A172 (cell line): ENCODE measurements around the gene PLCL2. TPM values are rescaled to one million over a fixed set of nuclear protein-coding genes. Genes with fewer than 3 reads are reported as not detected.
"Not testable (repeated sequence)": the region's sequence is repeated elsewhere in the genome, so short reads cannot be mapped to it uniquely, and the experiment has no call there.

Experiments used
- DNase-seq: peaks from one replicate; pipeline ENCODE4 v3.0.0-alpha.2; 2015; ENCODE audit warnings: low spot score
- total RNA-seq: library from RNA; depleted of rRNA; stranded (reverse); fragments of >200 nt; shearing (Covaris generic); gene quantifications from 2 replicates; pipeline ENCODE4 v1.2.3, GENCODE V29; 2014

PLCL2 gene
- total RNA-seq, 1 experiment from 2014 or later: 4.0 TPM

DNA sequence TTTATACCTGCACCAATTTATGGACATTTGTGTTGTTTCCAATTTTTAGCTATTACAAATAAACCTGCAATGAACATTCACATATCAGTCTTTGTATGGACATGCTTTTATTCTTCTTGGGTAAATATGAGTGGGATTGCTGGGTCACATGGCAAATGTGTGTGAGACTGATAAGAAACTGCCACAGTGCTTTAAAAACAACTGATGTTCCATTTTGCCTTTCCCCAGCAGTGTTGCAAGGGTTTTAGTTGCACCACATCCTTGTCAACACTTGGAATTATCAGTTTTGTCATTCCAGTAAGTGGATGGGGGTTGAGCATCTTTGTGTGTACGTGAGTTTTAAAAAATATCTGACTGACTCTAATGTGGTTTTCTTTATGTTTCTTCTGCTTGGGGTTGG lies 191.2 kb downstream of the PLCL2 start:
- no peak for DNase-seq

DNA sequence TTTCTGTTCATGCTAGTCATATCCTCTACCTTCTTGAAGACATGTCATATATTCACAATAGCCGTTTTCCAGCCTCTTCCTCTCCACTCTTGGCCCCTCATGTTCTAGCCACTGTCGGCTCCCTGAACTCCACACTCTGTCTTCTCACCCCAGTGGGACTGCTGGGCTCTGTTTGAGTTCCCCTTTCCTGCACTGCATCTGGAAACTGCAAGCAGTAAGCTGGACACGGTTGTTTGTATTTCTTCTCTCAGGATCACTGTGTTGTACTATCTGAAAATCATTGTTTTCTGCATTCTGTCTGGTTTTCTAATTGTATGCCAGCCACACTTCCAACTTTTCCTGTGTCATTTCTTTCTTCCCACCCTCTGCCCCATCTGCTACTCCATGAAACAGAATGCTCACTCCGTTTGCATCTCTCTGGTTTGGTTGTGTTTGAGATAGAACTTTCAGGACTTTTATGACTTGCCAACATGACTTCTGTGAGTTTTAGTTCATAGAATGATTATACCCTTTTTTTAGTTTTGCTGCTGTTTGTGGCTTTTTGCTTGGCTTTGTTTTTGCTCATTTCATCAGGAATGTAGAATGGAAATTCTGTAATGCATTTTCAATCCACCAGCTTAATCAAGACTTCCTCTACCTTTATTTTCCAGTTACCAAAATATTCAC lies 192.3 kb downstream of the PLCL2 start:
- no peak for DNase-seq

DNA sequence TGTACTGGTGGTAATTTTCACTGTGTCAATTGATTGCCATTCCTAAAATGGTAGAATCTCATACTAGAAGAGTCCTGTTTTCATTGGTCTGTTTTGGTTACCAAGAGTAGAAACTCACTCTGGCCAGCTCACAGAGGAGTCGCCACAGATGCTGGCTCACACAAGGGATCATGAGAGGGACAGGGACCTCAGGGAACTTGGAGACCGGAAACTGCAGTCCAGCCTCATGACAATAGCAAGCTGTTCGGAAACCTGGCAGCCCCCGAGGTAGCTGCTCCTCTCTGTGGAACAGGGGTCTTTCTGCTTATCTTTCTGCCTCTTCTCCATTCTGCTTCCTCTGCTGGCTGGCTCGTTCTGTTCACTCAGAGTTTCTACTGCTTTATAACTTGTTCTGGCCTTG lies 192.9 kb downstream of the PLCL2 start:
- DNase-seq: no peak

DNA sequence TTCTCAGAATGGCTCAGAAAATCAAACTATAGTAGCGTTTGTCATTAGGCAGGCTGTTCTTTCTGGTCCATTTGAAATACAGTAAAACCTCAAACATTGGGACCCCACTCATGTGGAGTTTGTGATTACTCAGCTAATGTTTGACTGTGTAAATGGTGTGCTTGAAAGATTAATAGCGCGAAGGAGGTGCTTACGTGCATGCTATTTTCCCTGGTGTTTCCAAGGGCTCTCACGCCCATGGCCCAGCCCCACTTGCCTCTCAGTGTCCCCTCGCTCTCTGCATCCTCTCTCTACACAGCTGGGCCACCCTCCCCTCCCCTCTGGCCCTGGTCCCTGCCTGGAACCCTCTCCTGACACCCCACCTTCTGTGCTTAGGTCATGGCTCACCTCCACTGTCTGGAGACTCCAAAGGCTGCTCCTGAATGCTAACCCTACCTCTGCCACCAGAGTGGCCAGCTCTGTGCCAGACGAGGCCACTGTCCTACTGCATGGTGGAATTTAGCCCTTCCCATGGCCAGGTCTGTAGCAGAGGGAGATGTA lies 194.2 kb downstream of the PLCL2 start:
- no peak for DNase-seq

DNA sequence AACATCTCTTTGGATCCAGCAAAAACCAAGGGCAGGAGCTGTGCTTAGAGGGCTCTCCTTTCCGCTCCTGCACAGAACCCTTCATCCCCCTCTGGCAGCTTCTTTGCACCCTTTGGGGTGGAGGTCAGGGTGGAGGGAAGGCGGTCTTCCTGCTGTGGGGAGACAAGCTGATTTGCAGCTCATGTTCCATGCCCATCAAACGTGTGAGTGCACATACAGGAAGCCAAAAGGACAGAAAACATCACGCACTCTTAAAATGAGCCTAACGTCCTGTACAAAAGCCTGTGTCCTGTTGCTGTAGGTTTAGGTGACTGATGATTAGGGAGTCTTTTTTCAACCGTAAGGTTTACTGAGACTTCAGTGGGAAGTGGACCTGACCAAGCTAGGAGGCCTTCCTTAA lies 195.2 kb downstream of the PLCL2 start:
- no peak for DNase-seq

DNA sequence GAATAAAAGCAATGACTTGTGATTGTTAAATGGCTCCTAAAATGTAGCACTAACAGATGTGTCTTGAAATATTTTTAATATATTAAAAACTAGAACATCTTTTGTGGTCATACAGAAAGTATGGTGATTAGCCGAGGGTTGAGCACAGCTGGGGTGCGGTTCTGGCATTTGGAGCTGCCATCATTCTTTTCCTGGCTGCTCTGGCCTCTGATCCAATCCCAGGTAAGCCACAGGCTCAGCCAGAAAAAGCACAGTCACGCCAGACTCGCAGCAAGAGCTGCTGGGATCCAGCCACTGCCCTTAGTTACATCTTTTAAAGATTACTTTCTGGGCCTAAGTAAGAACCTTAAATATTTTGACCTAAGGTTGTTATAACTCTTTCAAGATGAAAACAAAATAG lies 196.8 kb downstream of the PLCL2 start:
- no peak for DNase-seq

DNA sequence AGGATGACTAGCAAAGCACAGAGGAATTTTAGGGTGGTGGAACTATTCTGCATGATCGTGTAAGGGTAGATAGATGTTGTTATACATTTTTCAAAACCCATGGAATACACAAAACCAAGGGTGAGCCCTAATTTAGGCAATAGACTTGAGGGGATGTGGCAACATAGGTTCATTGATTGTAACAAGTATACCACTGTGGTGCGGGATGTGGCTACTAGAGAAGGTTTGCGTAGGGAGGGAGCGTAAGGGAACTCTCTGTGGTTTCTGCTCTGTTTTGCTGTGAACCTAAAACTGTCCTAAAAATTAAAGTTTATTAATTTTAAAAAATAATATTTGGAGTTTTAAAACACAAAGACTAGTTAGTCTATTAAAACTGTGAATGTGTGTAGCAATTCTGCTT lies 202.8 kb downstream of the PLCL2 start:
- DNase-seq: no peak

DNA sequence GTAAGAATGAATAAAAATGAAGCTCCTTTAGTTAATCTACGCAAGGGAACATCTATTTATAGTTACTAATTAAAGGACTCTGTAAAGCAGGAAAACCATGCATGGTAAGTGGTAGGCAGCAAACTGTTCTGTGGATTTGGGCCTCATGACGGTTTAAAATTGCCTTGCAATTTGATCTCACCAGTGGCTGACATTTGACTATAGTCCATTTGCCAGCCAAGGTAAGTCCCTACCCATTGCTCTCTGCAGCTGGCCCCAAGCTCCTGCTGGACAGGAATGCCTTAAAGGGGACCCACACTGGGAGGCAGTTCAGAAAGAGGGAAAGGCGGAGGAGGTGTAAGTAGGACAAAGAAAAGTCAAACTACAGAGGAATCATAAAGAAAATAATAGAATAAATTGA lies 203.3 kb downstream of the PLCL2 start:
- DNase-seq: no peak

DNA sequence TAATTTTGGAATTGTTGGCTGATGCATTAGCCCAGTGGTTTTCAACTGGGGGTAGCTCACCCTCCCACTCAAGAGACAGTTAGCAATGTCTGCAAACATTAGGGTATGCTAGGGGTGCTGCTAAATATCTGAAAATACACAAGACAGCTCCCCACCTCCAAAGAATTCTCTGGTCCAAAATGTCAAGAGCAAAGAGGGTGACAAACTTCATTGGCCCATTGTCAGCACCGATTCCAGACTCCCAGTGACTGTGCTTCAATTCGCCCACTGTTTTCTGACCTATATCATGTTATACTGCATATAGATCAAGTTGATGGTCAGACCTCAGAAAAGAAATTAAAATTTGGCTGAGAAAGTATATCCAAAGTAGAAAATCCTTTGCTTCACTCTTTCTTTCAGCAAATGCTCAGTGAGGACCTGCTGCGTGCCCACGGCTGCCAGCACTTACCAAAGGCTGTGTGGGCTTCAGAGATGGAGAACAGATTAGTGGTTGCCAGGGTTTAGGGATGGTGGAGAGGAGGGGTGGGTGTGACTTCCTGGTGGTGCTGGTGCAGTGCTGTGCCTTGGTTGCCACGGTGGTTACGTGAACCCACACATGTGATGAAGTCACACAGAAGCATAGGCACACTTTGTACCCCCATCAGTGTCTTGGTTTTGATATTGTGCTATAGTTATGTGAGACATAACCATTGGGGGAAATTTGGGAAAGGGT lies 204.0 kb downstream of the PLCL2 start:
- no peak for DNase-seq

DNA sequence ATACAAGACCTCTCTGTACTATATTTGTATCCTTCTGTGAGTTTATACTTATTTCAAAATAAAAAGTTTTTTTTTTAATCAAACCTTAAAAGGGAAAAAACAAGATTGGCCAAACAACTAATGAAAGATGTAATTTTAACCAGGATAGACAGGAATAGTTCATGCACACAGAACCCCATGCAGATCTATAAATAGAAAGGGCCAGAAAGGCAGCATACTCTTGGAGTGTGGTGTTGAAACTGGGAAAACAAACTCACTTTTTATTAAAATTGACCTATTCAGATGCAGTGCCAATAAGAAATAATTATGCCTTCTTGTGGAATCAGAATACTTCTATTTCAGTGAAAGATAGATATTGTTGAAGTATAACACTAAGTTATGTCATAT lies 204.6 kb downstream of the PLCL2 start:
- no peak for DNase-seq

DNA sequence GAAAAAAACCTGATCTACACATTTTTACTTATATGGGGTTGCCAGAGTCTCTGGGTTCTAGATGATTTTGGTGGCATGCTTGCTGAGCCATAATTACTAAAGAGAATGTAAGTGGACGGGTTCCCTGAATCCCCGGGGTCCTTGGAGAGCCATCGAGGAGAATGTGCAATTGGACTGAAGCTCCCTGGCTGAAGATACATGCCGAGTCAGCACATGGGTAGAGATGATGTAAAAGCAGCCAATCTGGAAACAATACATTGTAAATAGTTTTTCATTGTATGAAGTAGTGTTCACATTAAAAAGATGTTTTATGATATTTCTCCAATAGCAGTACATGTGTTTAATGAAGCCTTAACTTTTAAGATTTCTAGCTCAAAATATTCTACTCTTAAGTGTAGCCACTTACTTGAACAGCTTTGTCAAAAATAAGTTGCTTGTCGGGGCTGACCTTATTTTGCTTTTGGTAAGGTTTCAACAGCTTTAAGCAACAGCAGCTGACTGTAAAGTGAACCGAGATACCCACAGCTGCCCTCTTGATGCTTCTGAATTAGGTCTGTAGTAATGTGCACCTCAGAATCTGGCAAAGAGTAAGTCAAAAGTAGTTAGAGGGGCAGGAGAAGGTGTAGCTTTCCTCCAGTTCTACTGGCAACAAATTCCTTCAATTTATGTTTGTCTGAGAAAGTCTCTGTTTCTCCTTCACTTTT lies 205.7 kb downstream of the PLCL2 start:
- no peak for DNase-seq

DNA sequence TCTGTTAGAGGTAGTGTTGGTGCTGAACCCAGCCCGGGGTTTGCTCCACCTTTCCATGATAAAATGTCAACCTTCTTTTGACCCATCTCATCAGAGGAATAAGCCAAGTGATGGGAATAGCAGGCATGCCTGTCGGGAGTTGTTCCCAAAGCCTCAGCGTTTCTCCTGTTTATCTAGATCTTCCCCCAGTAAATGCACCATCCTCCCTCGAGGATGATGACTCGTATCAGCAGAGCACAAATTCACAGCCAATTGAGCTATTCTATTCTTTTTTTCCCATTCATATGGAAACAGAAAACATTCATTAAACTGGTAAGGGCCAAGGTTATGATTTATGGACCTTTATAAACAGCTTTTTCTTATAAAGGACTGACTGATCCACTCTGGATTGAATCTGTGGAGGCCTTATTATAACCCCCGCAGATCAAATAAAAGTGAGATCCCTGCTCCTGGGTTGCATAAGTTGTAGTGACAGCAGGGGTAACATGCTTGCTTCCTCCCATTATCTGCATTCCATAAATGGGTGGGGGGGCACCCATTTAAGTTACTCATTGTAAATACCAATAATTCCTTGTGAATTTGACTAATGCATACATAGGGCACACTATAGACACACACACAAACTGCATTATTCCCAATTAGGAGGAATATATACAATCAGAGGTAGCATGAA lies 207.3 kb downstream of the PLCL2 start:
- DNase-seq: no peak

DNA sequence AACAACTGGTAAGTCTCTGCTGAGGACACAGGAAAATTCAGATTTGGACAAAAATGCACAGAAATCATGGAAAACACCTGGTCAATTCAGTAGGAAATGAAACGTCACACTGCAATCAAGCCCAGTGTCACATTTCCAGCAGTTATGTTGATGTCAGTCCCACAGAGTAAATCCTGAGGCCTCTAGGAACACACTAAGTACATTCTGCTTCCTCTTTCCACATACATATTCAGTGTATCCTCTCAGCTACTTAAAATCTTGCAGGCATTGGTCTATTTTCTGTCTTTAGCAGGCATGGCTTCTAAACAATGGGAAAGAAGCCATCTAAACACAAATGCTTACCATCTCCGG lies 207.8 kb downstream of the PLCL2 start:
- no peak for DNase-seq

DNA sequence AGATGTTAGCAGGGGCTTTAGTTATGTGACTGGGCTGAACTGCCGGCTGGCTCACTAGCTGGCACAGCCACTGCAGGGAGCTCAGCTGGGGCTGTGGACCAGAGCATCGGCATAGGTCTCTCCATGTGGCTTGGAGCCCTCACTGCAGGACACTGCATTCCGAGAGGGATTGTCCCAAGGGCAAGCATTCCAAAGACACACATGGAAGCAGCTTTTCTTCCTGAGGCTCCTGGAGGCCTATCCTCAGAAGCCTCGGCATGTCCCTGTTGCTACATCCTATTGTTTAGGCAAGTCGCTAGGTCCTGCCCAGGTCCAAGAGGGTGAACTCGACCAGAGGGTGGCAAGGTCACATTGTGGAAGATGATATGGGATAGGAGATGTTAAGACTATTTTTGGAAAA lies 209.8 kb downstream of the PLCL2 start:
- no peak for DNase-seq

DNA sequence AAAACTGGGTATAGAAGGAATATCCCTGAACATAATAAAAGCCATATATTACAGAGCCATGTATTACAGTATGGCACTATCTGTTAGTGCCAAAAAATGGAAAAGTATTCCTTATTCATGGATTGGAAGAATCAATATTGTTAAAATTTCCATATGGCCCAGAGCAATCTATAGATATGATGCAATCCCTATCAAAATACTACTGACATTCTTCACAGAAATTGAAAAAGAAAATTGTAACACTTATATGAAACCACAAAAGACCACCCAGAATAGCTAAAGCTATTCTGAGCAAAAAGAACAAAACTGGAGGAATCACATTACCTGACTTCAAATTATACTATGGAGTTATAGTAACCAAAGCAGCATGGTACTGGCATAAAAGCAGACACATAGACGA lies 218.8 kb downstream of the PLCL2 start:
- no peak for DNase-seq

DNA sequence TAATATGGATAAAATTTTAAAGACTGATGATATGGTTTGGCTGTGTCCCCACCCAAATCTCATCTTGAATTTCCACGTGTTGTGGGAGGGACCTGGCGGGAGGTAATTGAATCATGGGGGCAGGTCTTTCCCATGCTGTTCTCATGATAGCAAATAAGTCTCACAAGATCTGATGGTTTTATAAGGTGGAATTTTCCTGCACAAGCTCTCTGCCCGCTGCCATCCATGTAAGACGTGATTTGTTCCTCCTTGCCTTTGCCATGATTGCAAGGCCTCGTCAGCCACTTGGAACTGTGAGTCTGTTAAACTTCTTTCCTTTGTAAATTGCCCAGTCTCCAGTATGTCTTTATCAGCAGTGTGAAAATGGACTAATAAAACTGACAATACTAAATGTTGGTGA lies 222.0 kb downstream of the PLCL2 start:
- not testable (repeated sequence) for DNase-seq

DNA sequence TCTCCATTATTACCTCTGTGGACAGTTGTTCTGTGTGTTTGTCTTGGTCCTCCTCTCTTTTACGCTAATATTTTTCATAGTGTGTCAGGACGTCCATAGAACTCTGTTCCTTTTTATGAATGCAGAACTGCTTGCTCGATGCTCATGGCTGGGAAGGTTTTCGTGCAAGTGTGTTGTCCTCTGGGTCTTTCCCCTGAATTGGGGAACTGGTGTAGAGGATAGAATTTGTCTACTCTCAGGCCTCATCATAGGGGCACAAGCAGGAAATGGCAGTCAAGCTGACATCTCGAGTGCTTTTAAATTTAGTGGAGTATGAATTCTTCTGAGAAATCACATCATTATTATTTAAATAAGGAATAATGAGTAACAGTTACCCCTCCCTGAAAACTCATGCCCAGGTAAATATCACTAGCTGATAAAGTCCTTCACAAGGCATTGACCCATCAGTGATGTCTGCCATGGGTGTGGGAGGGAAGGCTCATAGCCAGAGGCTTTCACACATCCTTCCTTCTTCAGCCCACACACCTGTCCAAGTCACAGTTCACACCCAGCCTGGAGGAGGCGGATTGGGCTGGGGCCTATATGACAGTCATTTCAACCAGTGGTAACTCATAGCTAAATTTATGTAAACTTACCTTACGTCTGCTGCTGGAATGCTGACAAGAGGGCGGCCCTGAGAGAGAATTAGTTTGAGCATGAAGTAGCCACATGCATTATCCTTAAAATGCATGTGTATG lies 226.1 kb downstream of the PLCL2 start:
- DNase-seq: no peak

DNA sequence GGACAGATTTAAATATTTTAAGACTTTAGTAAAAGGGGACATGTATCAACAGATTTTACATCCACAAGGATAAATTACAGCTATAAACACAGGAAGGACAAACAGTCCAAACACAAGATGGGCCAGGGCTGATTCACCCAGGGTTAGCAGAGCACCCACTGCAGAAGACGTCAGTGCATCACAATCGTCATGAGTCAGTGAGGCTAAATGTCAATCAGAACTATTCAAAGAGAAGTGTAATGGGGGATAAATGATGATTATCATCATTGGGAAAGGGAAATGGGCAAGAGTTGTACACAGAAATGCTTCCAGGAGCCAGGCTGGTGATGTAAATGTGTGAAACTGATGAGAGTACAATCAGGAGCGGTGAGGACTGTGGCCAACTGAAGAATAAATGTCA lies 226.8 kb downstream of the PLCL2 start:
- DNase-seq: no peak

DNA sequence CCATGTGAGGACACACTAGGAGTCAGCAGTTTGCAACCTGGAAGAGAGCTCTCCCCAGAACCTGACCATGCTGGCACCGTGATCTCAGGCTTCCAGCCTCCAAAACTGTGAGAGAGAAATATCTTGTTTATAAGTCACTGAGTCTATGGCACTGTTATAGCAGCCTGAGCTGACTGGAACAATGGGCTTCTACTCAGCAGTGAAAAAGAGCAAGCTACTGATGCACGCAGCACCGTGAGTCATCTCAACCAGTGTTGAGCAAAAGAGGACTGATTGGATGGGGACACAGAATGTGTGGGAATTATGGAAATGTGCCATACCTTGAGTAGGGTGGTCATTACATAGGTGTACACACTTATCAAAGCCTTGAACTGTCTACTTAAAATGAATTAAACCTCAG lies 230.4 kb downstream of the PLCL2 start:
- DNase-seq: no peak

DNA sequence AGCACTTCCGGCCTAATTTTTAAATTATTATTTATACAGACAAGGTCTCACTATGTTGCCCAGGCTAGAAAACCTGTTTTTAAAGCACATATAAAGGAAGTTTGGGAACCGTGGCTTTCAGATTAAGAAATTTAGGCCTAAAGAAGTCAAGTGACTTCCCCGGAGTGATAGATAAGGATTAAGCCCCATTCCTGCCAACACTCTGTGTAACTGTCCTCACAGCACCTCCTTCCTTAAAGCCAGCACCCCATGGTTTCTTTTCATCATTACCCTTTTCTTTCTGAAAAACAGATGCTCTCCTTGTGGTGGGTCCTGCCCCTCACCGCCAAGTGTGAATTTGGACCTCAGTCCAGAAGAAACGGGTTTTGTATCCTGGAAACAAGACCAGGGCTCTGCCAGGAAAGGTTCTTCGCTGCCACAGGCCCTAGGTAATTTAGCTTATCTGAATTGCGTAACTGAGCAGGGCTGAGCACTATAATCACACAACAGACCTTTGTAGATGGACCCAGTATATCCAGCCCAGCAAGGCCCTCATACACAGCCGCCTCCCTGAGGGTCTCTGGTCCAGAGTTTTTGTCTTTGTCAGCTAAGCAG lies 231.3 kb downstream of the PLCL2 start:
- no peak for DNase-seq

DNA sequence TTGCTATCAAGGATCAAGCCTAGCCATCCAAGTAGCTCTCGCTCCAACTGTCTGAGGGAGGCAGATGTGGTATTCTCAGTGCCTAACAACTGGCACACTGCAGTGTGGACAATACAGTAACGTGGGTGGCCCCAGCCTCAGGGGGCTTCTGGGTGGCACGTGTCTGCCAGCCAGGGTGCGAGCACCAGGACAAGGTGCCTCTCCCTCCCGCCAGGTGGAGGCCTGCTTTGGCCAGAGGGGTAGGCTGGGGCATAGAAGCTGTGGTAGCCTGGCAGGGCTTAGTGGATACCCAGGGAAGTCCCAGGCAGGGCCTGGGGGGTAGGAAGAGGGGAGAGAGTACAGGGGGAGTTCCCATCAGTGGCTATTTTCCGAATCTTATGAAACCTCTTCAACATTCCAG lies 234.0 kb downstream of the PLCL2 start:
- DNase-seq: no peak
